H1 (cell line): Measurements from ENCODE around the gene PARS2. TPM values are rescaled to one million over a fixed set of nuclear protein-coding genes. Genes with fewer than 3 reads are reported as not detected.

Experiments used
- CHD7 ChIP-seq: fragments of 300-600 bp; sonication (generic); IDR thresholded peaks from 2 replicates; pipeline ENCODE4 v1.7.1; 2012; ENCODE audit warnings: low read length, moderate library complexity, mild to moderate bottlenecking, inconsistent platforms; ENCODE audit not compliant: insufficient replicate concordance
- EP300 ChIP-seq, 2 experiments: IDR thresholded peaks; 1 replicate in 1 of 2; 2 replicates in 1 of 2; pipeline ENCODE4 v1.6.1; 2011 to 2012; ENCODE audit warnings: low read depth in 2 of 2, low read length in 2 of 2, mild to moderate bottlenecking in 2 of 2, borderline replicate concordance in 1 of 2, inconsistent platforms in 1 of 2, moderate library complexity in 1 of 2
- SIRT6 ChIP-seq: IDR thresholded peaks from one replicate; pipeline ENCODE4 v1.7.1; 2012; ENCODE audit warnings: low read length, inconsistent platforms
- polyA plus RNA-seq, 7 experiments: library from polyadenylated mRNA; depleted of rRNA in 3 of 7; stranded (reverse) in 5 of 7; unstranded in 2 of 7; fragments of >200 nt in 5 of 7; fragments of 200-250 nt in 2 of 7; gene quantifications; 1 replicate in 5 of 7; 2 replicates in 1 of 7; 4 replicates in 1 of 7; pipeline versions ENCODE4 v1.2.1 to v1.2.3, GENCODE V29; 2011 to 2013; ENCODE audit warnings: missing spikeins in 2 of 7, mixed read lengths in 2 of 7
- total RNA-seq: library from RNA; stranded (reverse); fragmentation: NEBNext Ultra II Directional; extraction: Animal tissue kit (Norgen Biotek cat#: 25700); gene quantifications from 2 replicates; pipeline ENCODE4 v1.2.1, GENCODE V29; 2021

Gene PARS2
- total and polyA plus RNA-seq, 2 of the 8 experiments (the other 6 are each of a cell fraction or from before 2014, with no cell fraction given), result 8.9 to 10.0 TPM

DNA sequence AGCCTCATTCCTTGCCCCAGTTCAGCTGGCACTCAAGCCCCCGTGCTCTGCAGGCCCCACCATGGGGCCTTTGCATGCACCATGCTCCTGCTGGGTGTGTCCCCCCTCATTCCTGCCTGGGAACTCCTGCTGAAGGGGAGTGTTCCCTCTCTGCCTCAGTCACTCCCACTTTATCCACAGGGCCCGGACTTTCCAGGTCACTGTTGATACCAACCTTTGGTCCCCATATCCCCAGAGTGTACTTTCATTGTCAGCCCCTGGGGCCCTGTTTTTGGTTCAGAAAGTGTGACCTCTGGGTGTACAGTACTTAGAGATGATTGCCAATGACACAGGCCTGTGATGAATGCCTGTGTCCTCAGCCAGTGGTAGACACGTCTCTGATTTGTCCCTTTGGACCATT, 33.9 kb upstream of the PARS2 start (continued):
- TF ChIP-seq CHD7, result no peak
- TF ChIP-seq EP300 (IDR thresholded peaks at IDR 0.05; ENCODE audit: borderline replicate concordance in 1 of 2, low read depth in 2 of 2, low read length in 2 of 2), result no peak
- TF ChIP-seq SIRT6, result no peak
